Thymus (tissue), 11 donors: Measurements from ENCODE around the gene TIMP2. TPM values are rescaled to one million over a fixed set of nuclear protein-coding genes. Genes with fewer than 3 reads are reported as not detected.

Experiments
- DNase-seq, 9 donors: peaks; one replicate each; pipeline ENCODE4 v3.0.0-alpha.2; 2013; ENCODE audit warnings: low spot score in 9 of 9, low read depth in 6 of 9, missing footprints in 1 of 9
- H3K27ac ChIP-seq, 2 donors: one replicate each; pipeline ENCODE4 v1.5.1; 2013; ENCODE audit warnings: control low read depth in 1 of 2, low read depth in 1 of 2, low read length in 1 of 2, mild to moderate bottlenecking in 1 of 2, moderate library complexity in 1 of 2
- H3K27me3 ChIP-seq, 2 donors: one replicate each; pipeline ENCODE4 v1.5.1; 2013; ENCODE audit warnings: low read length in 1 of 2; ENCODE audit not compliant: control insufficient read depth in 2 of 2, insufficient read depth in 1 of 2
- H3K36me3 ChIP-seq, 2 donors: one replicate each; pipeline ENCODE4 v1.5.1; 2013; ENCODE audit warnings: low read length in 1 of 2, mild to moderate bottlenecking in 1 of 2, moderate library complexity in 1 of 2; ENCODE audit not compliant: control insufficient read depth in 2 of 2, insufficient read depth in 2 of 2
- H3K4me1 ChIP-seq, 2 donors: one replicate each; pipeline ENCODE4 v1.5.1; 2013; ENCODE audit warnings: low read length in 2 of 2; ENCODE audit not compliant: control insufficient read depth in 2 of 2, insufficient read depth in 2 of 2
- H3K4me3 ChIP-seq, 2 donors: one replicate each; pipeline ENCODE4 v1.5.1; 2013; ENCODE audit warnings: low read length in 2 of 2, control low read depth in 1 of 2, mild to moderate bottlenecking in 1 of 2
- H3K9me3 ChIP-seq, 2 donors: one replicate each; pipeline ENCODE4 v1.5.1; 2013; ENCODE audit warnings: low read length in 1 of 2, mild to moderate bottlenecking in 1 of 2; ENCODE audit not compliant: control insufficient read depth in 2 of 2, insufficient read depth in 1 of 2
- WGBS: extraction: QIAGEN DNeasy Blood & Tissue Kit; methylation state at CpG from one replicate; pipeline ENCODE4 v1.1.7; 2013; 5-methylcytosine and 5-hydroxymethylcytosine counted together
- polyA plus RNA-seq: library from polyadenylated mRNA; stranded (reverse); fragments of 200-250 nt; gene quantifications from one replicate; pipeline ENCODE4 v1.2.3, GENCODE V29; 2013
- total RNA-seq: library from RNA; stranded (reverse); fragments of 120-200 nt; gene quantifications from one replicate; pipeline ENCODE4 v1.2.4, GENCODE V29; 2013
- donor health status: healthy.

Gene TIMP2
- total and polyA plus RNA-seq, 2 donors: 23.1 to 27.5 TPM

- no peak for DNase-seq
- Histone ChIP-seq H3K27ac (no peak overlapping the region), H3K4me1 (peaks cover 0 to 18% of the 10 kb centered on the region in 2 donors)
Measured at GRCh38 chr17:78939615-78940014, 14.4 kb upstream of the TIMP2 start.

GRCh38 chr17:78937561-78937960 is 12.4 kb upstream of the TIMP2 start:
- Histone ChIP-seq H3K27ac (no peak overlapping the region), H3K27me3 (no peaks in the 10 kb centered on the region), H3K4me1 (peaks cover 0 to 26% of the 10 kb centered on the region in 2 donors), H3K36me3 (no peaks in the 10 kb centered on the region), H3K4me3 (no peak overlapping the region), H3K9me3 (no peaks in the 10 kb centered on the region)
- no peak for DNase-seq
- 88% methylated on average over 11 of the region's 11 CpGs for WGBS

More at GRCh38 chr17:78939615-78940014, 14.4 kb upstream of the TIMP2 start:
- Histone ChIP-seq H3K36me3 (no peaks in the 10 kb centered on the region), H3K9me3 (no peaks in the 10 kb centered on the region), H3K4me3 (no peak overlapping the region), H3K27me3 (no peaks in the 10 kb centered on the region)
- 88% methylated on average over 6 of the region's 6 CpGs for WGBS

- WGBS: 96% methylated on average over 33 of the region's 33 CpGs
- no peaks in the 10 kb centered on the region for H3K9me3 ChIP-seq
- DNase-seq: no peak
- no peak overlapping the region for H3K4me3 ChIP-seq
- H3K27me3 ChIP-seq: no peaks in the 10 kb centered on the region
- H3K4me1 ChIP-seq: peaks cover 0 to 26% of the 10 kb centered on the region in 2 donors
- H3K36me3 ChIP-seq: no peaks in the 10 kb centered on the region
- H3K27ac ChIP-seq: no peak overlapping the region
Measured at GRCh38 chr17:78935419-78936323, 10.5 kb upstream of the TIMP2 start.

- no peak overlapping the region for H3K4me3 ChIP-seq
- H3K36me3 ChIP-seq: no peaks in the 10 kb centered on the region
- DNase-seq: no peak
- no peaks in the 10 kb centered on the region for H3K9me3 ChIP-seq
- WGBS: 85% methylated on average over 19 of the region's 19 CpGs
- no peaks in the 10 kb centered on the region for H3K27me3 ChIP-seq
- H3K4me1 ChIP-seq: peaks cover 0 to 26% of the 10 kb centered on the region in 2 donors
- H3K27ac ChIP-seq: peak overlapping the region in 1 of 2 donors; percentile 73
Measured at GRCh38 chr17:78934681-78935418, 9.7 kb upstream of the TIMP2 start.

- no peak overlapping the region for H3K4me3 ChIP-seq
- peaks cover 0 to 22% of the 10 kb centered on the region in 2 donors for H3K4me1 ChIP-seq
- no peak for DNase-seq
- H3K9me3 ChIP-seq: no peaks in the 10 kb centered on the region
- H3K36me3 ChIP-seq: no peaks in the 10 kb centered on the region
- H3K27ac ChIP-seq: peak overlapping the region; percentile 4 to 73
- no peaks in the 10 kb centered on the region for H3K27me3 ChIP-seq
- WGBS: 83% methylated on average over 16 of the region's 16 CpGs
Measured at GRCh38 chr17:78933959-78934568, 8.9 kb upstream of the TIMP2 start.

- Histone ChIP-seq H3K9me3 (no peaks in the 10 kb centered on the region), H3K27ac (peak overlapping the region in 1 of 2 donors; percentile 4), H3K27me3 (no peaks in the 10 kb centered on the region), H3K4me1 (peaks cover 0 to 22% of the 10 kb centered on the region in 2 donors), H3K4me3 (no peak overlapping the region), H3K36me3 (no peaks in the 10 kb centered on the region)
- DNase-seq: no peak
- WGBS: 85% methylated on average over 18 of the region's 18 CpGs
Measured at GRCh38 chr17:78933025-78933958, 8.1 kb upstream of the TIMP2 start.

GRCh38 chr17:78929908-78930775 is 5.0 kb upstream of the TIMP2 start:
- Histone ChIP-seq H3K4me3 (no peak overlapping the region), H3K27me3 (peaks cover 0 to 6% of the 10 kb centered on the region in 2 donors), H3K9me3 (no peaks in the 10 kb centered on the region), H3K27ac (no peak overlapping the region), H3K4me1 (peaks cover 5 to 28% of the 10 kb centered on the region in 2 donors), H3K36me3 (no peaks in the 10 kb centered on the region)
- no peak for DNase-seq
- 86% methylated on average over 31 of the region's 31 CpGs for WGBS
